Lower lobe of right lung (tissue), 2 donors: ENCODE data around the gene AAK1. TPM values are rescaled to one million over a fixed set of nuclear protein-coding genes. Genes with fewer than 3 reads are reported as not detected.

ENCODE experiments used
- ATAC-seq, 2 donors: fragments of 200-7000 bp; cut with Tn5 transposase; one replicate each; pipeline ENCODE4 v1.9.1; 2020 to 2022; ENCODE audit warnings: mild to moderate bottlenecking in 2 of 2, moderate library complexity in 2 of 2
- DNase-seq: peaks from one replicate; pipeline ENCODE4 v3.0.0-alpha.2; 2020
- H3K27ac ChIP-seq: fragments of 200-600 bp; one replicate; pipeline ENCODE4 v1.8.0; 2022
- H3K27me3 ChIP-seq: fragments of 200-600 bp; one replicate; pipeline ENCODE4 v1.8.0; 2022; ENCODE audit warnings: low read depth
- H3K36me3 ChIP-seq: fragments of 200-600 bp; one replicate; pipeline ENCODE4 v1.8.0; 2022; ENCODE audit warnings: mild to moderate bottlenecking
- H3K4me1 ChIP-seq: fragments of 200-600 bp; one replicate; pipeline ENCODE4 v1.8.0; 2022
- H3K4me3 ChIP-seq: fragments of 200-600 bp; one replicate; pipeline ENCODE4 v1.8.0; 2022; ENCODE audit warnings: mild to moderate bottlenecking
- H3K9me3 ChIP-seq: fragments of 200-600 bp; one replicate; pipeline ENCODE4 v1.8.0; 2022
- intact Hi-C: fragments of 100-400 bp; cut with DNase I; formaldehyde crosslinking; loops from one replicate; pipeline ENCODE4 v1.11.0; 2022
- total RNA-seq: library from RNA; stranded (reverse); fragmentation: NEBNext Ultra II Directional; extraction: Animal tissue kit (Norgen Biotek cat#: 25700); gene quantifications from one replicate; pipeline ENCODE4 v1.2.1, GENCODE V29; 2021
- TF ChIP-seq, protein P1 (sequence below): fragments of 200-600 bp; IDR thresholded peaks from one replicate; pipeline ENCODE4 v1.8.0; 2022; ENCODE audit warnings: antibody characterized with exemption, mild to moderate bottlenecking
- donor health status: DM: no; HTN: yes; CAD: no; lungs with severe emphysema.

The AAK1 gene
- total RNA-seq, 1 donor from 2014 or later: 73.3 TPM

- DNase-seq (no peak), ATAC-seq (no peak)
- Histone ChIP-seq H3K27me3 (no peaks in the 10 kb centered on the region), H3K9me3 (no peaks in the 10 kb centered on the region), H3K27ac (no peak overlapping the region), H3K36me3 (peaks cover 13% of the 10 kb centered on the region), H3K4me1 (no peaks in the 10 kb centered on the region), H3K4me3 (no peak overlapping the region)
- intact Hi-C loops: no loop called here
- TF ChIP-seq, protein P1, sequence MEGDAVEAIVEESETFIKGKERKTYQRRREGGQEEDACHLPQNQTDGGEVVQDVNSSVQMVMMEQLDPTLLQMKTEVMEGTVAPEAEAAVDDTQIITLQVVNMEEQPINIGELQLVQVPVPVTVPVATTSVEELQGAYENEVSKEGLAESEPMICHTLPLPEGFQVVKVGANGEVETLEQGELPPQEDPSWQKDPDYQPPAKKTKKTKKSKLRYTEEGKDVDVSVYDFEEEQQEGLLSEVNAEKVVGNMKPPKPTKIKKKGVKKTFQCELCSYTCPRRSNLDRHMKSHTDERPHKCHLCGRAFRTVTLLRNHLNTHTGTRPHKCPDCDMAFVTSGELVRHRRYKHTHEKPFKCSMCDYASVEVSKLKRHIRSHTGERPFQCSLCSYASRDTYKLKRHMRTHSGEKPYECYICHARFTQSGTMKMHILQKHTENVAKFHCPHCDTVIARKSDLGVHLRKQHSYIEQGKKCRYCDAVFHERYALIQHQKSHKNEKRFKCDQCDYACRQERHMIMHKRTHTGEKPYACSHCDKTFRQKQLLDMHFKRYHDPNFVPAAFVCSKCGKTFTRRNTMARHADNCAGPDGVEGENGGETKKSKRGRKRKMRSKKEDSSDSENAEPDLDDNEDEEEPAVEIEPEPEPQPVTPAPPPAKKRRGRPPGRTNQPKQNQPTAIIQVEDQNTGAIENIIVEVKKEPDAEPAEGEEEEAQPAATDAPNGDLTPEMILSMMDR: no peak
These were observed 174.2 kb downstream of the AAK1 start for GRCh38 chr2:69469375-69469774.

DNA sequence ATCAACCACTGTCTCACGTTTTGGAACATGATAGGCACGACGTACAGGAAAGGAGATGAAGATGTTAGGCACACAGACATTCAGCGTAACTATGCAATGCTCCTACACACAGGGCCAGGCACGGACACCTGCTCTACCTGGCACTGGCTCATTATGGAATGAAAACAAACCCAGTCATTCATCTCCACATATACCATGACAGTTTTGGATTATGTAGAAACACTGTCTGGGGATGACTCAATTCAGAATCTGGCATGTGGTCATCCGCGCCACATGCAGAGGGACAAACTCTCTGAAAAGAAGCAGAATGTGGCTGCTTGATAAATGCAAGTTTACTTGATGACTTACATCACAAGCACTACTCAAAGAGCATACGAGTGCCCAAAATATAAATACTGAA lies 176.8 kb downstream of the AAK1 start:
- intact Hi-C loops: no loop called here
- ATAC-seq (no peak), DNase-seq (no peak)
- H3K27me3 ChIP-seq: no peaks in the 10 kb centered on the region
- H3K4me1 ChIP-seq: no peaks in the 10 kb centered on the region
- no peak overlapping the region for H3K27ac ChIP-seq
- peaks cover 13% of the 10 kb centered on the region for H3K36me3 ChIP-seq
- H3K9me3 ChIP-seq: no peaks in the 10 kb centered on the region
- TF ChIP-seq, protein P1: no peak
- H3K4me3 ChIP-seq: no peak overlapping the region

- peak; percentile 33 to 60 for ATAC-seq
- Histone ChIP-seq H3K4me1 (no peaks in the 10 kb centered on the region), H3K36me3 (peaks cover 13% of the 10 kb centered on the region), H3K27me3 (no peaks in the 10 kb centered on the region), H3K4me3 (no peak overlapping the region), H3K27ac (no peak overlapping the region), H3K9me3 (no peaks in the 10 kb centered on the region)
- DNase-seq: no peak
- TF ChIP-seq, protein P1: no peak
- intact Hi-C loops: no loop called here
These were observed 177.8 kb downstream of the AAK1 start for GRCh38 chr2:69465513-69466456.

DNA sequence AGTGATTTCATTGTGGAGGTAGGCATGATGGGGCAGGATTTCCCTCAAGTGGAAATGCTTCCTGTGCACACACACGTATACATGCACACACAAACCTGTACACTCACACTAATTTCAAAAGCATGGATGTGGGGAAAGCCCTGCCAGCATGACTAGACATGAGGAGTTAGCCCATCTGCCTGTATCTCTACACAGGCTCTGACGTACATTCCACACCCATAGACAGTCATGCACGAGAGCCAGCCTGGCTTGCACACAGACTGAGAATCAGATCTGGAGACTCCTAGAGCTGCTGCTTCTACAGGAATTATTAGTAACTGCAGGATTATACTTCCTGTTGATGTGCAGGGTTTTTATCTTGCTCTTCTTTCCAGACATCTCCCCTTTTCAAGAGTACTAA lies 179.0 kb downstream of the AAK1 start:
- Histone ChIP-seq H3K27ac (no peak overlapping the region), H3K4me1 (no peaks in the 10 kb centered on the region), H3K9me3 (no peaks in the 10 kb centered on the region), H3K36me3 (peaks cover 13% of the 10 kb centered on the region), H3K27me3 (no peaks in the 10 kb centered on the region), H3K4me3 (no peak overlapping the region)
- intact Hi-C loops: no loop called here
- TF ChIP-seq, protein P1: no peak
- ATAC-seq (peak in 1 of 2 donors; percentile 46), DNase-seq (no peak)

GRCh38 chr2:69462780-69463179 lies 180.8 kb downstream of the AAK1 start:
- Histone ChIP-seq H3K4me1 (no peaks in the 10 kb centered on the region), H3K27me3 (no peaks in the 10 kb centered on the region), H3K9me3 (no peaks in the 10 kb centered on the region), H3K36me3 (peaks cover 13% of the 10 kb centered on the region), H3K27ac (no peak overlapping the region), H3K4me3 (no peak overlapping the region)
- intact Hi-C loops: no loop called here
- TF ChIP-seq, protein P1: no peak
- DNase-seq (no peak), ATAC-seq (no peak)
